ENCODE measurements around the gene PSPN. TPM values are rescaled to one million over a fixed set of nuclear protein-coding genes. Genes with fewer than 3 reads are reported as not detected.
"Not testable (repeated sequence)": the region's sequence is repeated elsewhere in the genome, so short reads cannot be mapped to it uniquely, and the experiment has no call there.

Gene PSPN
- total and polyA plus RNA-seq, 4 donors: 0.50 to 1.5 (median 1.1) TPM

DNA sequence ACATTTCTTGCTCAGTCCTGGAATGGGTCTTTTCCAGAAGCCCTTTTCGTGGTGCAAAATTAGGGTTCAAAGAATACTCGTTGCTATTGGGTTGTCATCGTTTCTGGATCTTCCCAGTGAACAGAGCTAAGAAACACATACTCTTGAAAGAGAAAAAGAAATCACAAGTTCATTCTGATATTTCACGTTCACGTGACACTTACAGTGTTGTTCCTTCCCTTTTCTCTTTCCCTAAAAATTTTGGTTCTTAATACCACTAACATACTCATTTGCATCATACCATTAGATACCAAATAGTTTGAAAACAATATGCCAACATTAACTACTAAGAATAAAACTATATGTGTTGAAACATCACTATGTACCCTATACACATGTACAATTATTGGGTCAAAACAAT is 30.7 kb upstream of the PSPN start:
- 79 to 80% methylated on average over 5 of the region's 5 CpGs for WGBS, 2 donors
- peaks cover 0 to 6% (median 0%) of the 10 kb centered on the region in 5 donors for H3K4me1 ChIP-seq (ENCODE audit: control insufficient read depth in 5 of 5, insufficient read depth in 5 of 5, low read length in 5 of 5)
- TF ChIP-seq, protein P1, sequence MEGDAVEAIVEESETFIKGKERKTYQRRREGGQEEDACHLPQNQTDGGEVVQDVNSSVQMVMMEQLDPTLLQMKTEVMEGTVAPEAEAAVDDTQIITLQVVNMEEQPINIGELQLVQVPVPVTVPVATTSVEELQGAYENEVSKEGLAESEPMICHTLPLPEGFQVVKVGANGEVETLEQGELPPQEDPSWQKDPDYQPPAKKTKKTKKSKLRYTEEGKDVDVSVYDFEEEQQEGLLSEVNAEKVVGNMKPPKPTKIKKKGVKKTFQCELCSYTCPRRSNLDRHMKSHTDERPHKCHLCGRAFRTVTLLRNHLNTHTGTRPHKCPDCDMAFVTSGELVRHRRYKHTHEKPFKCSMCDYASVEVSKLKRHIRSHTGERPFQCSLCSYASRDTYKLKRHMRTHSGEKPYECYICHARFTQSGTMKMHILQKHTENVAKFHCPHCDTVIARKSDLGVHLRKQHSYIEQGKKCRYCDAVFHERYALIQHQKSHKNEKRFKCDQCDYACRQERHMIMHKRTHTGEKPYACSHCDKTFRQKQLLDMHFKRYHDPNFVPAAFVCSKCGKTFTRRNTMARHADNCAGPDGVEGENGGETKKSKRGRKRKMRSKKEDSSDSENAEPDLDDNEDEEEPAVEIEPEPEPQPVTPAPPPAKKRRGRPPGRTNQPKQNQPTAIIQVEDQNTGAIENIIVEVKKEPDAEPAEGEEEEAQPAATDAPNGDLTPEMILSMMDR (IDR thresholded peaks at IDR 0.05; ENCODE audit: control extremely low read depth, extremely low read depth): no peak

DNA sequence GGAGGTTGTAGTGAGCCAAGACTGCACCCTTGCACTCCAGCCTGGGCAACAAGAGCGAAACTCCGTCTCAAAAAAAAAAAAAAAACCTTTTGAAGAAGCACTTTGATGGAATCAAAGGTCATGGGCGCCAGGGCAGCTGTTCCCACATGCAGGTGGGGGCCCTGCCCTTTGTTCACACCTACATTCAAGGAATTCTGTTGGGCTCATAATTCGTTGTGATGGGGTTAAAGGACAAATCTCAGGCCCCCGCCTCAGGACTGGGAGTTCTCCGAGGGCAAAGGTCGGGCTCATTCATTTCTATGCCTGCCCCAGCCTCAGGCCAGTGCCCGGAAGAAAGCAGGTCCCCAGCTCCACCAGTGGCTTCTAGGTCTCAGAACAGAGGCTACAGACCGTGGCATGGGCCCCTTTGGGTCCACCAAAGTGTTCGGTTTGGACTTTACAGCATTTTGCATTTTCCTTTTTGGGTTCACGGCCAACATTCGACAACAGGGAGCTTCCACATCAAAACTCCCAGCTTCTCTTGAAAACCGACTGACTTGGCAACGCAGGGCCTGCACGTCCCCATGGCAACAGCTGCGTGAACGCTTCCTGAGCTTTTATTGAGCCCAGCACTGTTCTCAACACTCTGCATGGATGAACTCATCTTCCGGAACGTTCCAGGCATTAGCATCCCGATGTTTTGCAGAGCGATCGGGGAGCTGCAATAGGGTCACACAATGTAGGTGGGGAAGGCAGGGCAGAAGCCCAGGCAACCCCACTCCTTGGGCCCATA is 27.3 kb upstream of the PSPN start:
- no peak overlapping the region for H3K27ac ChIP-seq (ENCODE audit: low read depth in 1 of 2, low read length in 1 of 2)
- no peaks in the 10 kb centered on the region for H3K36me3 ChIP-seq (ENCODE audit: control insufficient read depth in 4 of 4, insufficient read depth in 4 of 4, low read length in 4 of 4)
- ATAC-seq (ENCODE audit: insufficient read depth, low FRiP score): no peak
- H3K9me3 ChIP-seq (ENCODE audit: control insufficient read depth in 4 of 4, insufficient read depth in 3 of 4, low read length in 3 of 4): no peaks in the 10 kb centered on the region
- H3K9ac ChIP-seq (ENCODE audit: insufficient read depth in 1 of 2, low read length in 2 of 2): no peak overlapping the region
- no peak overlapping the region for H3K4me3 ChIP-seq
- no peaks in the 10 kb centered on the region for H3K27me3 ChIP-seq (ENCODE audit: control insufficient read depth in 3 of 3, insufficient read depth in 3 of 3, low read length in 2 of 3)
- TF ChIP-seq, protein P1 (IDR thresholded peaks at IDR 0.05; ENCODE audit: control extremely low read depth, extremely low read depth): no peak
- DNase-seq: peak; percentile 83 to 92 (median 89)
- H3K4me1 ChIP-seq (ENCODE audit: control insufficient read depth in 5 of 5, insufficient read depth in 5 of 5, low read length in 5 of 5): peaks cover 0 to 6% (median 0%) of the 10 kb centered on the region in 5 donors
- WGBS, 2 donors: 65 to 81% methylated on average over 22 of the region's 22 CpGs

More for the DNA sequence above, 30.7 kb upstream of the PSPN start:
- no peak overlapping the region for H3K9ac ChIP-seq (ENCODE audit: insufficient read depth in 1 of 2, low read length in 2 of 2)
- DNase-seq (no peak), ATAC-seq (ENCODE audit: insufficient read depth, low FRiP score) (no peak)
- no peaks in the 10 kb centered on the region for H3K36me3 ChIP-seq (ENCODE audit: control insufficient read depth in 4 of 4, insufficient read depth in 4 of 4, low read length in 4 of 4)
- H3K27me3 ChIP-seq (ENCODE audit: control insufficient read depth in 3 of 3, insufficient read depth in 3 of 3, low read length in 2 of 3): no peaks in the 10 kb centered on the region
- no peak overlapping the region for H3K4me3 ChIP-seq
- no peaks in the 10 kb centered on the region for H3K9me3 ChIP-seq (ENCODE audit: control insufficient read depth in 4 of 4, insufficient read depth in 3 of 4, low read length in 3 of 4)
- H3K27ac ChIP-seq (ENCODE audit: low read depth in 1 of 2, low read length in 1 of 2): no peak overlapping the region

- H3K27ac ChIP-seq (ENCODE audit: low read depth in 1 of 2, low read length in 1 of 2): no peak overlapping the region
- DNase-seq: no peak
- 90 to 91% methylated on average over 10 of the region's 10 CpGs for WGBS, 2 donors
- peaks cover 0 to 6% (median 0%) of the 10 kb centered on the region in 5 donors for H3K4me1 ChIP-seq (ENCODE audit: control insufficient read depth in 5 of 5, insufficient read depth in 5 of 5, low read length in 5 of 5)
- ATAC-seq (ENCODE audit: insufficient read depth, low FRiP score): no peak
- no peak overlapping the region for H3K4me3 ChIP-seq
- no peaks in the 10 kb centered on the region for H3K9me3 ChIP-seq (ENCODE audit: control insufficient read depth in 4 of 4, insufficient read depth in 3 of 4, low read length in 3 of 4)
- H3K36me3 ChIP-seq (ENCODE audit: control insufficient read depth in 4 of 4, insufficient read depth in 4 of 4, low read length in 4 of 4): no peaks in the 10 kb centered on the region
- H3K27me3 ChIP-seq (ENCODE audit: control insufficient read depth in 3 of 3, insufficient read depth in 3 of 3, low read length in 2 of 3): no peaks in the 10 kb centered on the region
- TF ChIP-seq, protein P1 (IDR thresholded peaks at IDR 0.05; ENCODE audit: control extremely low read depth, extremely low read depth): no peak
- H3K9ac ChIP-seq (ENCODE audit: insufficient read depth in 1 of 2, low read length in 2 of 2): no peak overlapping the region
Observed at GRCh38 chr19:6402058-6402457, 26.3 kb upstream of the PSPN start.

DNA sequence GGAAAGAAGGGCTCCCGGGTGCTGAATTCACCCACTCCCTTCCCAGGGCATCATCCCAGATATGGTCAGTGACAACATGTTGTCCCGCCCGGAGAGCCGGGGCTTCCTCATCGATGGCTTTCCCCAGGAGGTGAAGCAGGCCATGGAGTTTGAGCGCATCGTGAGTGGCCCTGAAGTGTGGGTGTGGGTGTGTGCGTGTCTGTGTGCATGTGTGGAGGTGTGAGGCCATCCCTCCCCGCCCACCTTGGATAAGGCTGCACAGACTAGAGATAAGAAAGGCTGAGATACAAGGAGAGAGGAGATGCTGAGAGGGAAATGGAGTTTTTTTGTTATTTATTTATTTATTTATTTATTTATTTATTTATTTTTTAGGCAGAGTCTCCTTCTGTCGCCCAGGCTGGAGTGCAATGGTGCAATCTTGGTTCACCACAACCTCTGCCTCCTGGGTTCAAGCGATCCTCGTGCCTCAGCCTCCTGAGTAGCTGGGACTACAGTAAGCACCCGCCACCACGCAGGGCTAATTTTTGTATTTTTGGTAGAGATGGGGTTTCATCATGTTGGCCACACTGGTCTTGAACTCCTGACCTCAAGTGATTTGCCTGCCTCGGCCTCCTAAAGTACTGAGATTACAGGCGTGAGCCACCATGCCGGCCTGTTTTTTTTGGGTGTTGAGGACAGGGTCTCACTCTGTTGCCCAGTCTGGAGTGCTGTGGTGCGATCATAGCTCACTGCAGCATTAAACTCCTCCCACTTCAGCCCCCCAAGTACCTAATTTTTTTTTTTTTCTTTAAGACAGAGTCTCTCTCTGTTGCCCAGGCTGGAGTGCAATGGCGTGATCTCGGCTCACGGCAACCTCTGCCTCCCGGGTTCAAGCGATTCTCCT is 24.6 kb upstream of the PSPN start:
- H3K27me3 ChIP-seq (ENCODE audit: control insufficient read depth in 3 of 3, insufficient read depth in 3 of 3, low read length in 2 of 3); ATAC-seq (ENCODE audit: insufficient read depth, low FRiP score); H3K27ac ChIP-seq (ENCODE audit: low read depth in 1 of 2, low read length in 1 of 2); H3K36me3 ChIP-seq (ENCODE audit: control insufficient read depth in 4 of 4, insufficient read depth in 4 of 4, low read length in 4 of 4); H3K4me1 ChIP-seq (ENCODE audit: control insufficient read depth in 5 of 5, insufficient read depth in 5 of 5, low read length in 5 of 5); H3K9me3 ChIP-seq (ENCODE audit: control insufficient read depth in 4 of 4, insufficient read depth in 3 of 4, low read length in 3 of 4); H3K9ac ChIP-seq (ENCODE audit: insufficient read depth in 1 of 2, low read length in 2 of 2); DNase-seq; H3K4me3 ChIP-seq: not testable (repeated sequence)
- 88 to 94% methylated on average over 23 of the region's 23 CpGs for WGBS, 2 donors

Data from lung (tissue), 12 donors.